Calu3 (cell line): ENCODE data around the gene NEUROD6. TPM values are rescaled to one million over a fixed set of nuclear protein-coding genes. Genes with fewer than 3 reads are reported as not detected.

Source experiments
- BruUV-seq: library from RNA; stranded (reverse); fragments of 400-500 nt; replicated peaks from 2 replicates; lab custom pipeline; 2021; lab: Mats Ljungman, UMichigan
- CTCF ChIA-PET: fragments of 300-600 bp; sonication (Branson Sonifier 250); formaldehyde crosslinking; loops from one replicate; lab custom pipeline; 2022; ENCODE audit warnings: antibody characterized with exemption; lab: Charles Lee
- DNase-seq: peaks from one replicate; pipeline ENCODE4 v3.0.0; 2022
- H3K27ac Mint-ChIP-seq: one replicate; pipeline ENCODE4 v1.8.0; 2022; ENCODE audit warnings: mixed read lengths; ENCODE audit not compliant: unreplicated experiment
- H3K27me3 Mint-ChIP-seq: one replicate; pipeline ENCODE4 v1.8.0; 2022; ENCODE audit warnings: mixed read lengths; ENCODE audit not compliant: unreplicated experiment
- H3K36me3 Mint-ChIP-seq: one replicate; pipeline ENCODE4 v1.8.0; 2022; ENCODE audit warnings: mild to moderate bottlenecking, moderate library complexity, mixed read lengths; ENCODE audit not compliant: insufficient read depth, unreplicated experiment
- H3K4me1 Mint-ChIP-seq: one replicate; pipeline ENCODE4 v1.8.0; 2022; ENCODE audit warnings: mild to moderate bottlenecking, low read depth, mixed read lengths; ENCODE audit not compliant: unreplicated experiment
- H3K4me3 Mint-ChIP-seq: one replicate; pipeline ENCODE4 v1.8.0; 2022; ENCODE audit warnings: mild to moderate bottlenecking, low read depth, moderate library complexity, mixed read lengths; ENCODE audit not compliant: unreplicated experiment
- H3K9me3 Mint-ChIP-seq: one replicate; pipeline ENCODE4 v1.8.0; 2022; ENCODE audit warnings: low read depth, mixed read lengths; ENCODE audit not compliant: unreplicated experiment
- intact Hi-C: fragments of 100-400 bp; cut with micrococcal nuclease; formaldehyde crosslinking; loops from one replicate; pipeline ENCODE4 v1.10.0; 2022; ENCODE audit not compliant: unreplicated experiment
- total RNA-seq: library from RNA; stranded (reverse); gene quantifications from 2 replicates; pipeline ENCODE4 v1.2.3, GENCODE V29; 2022
- TF ChIP-seq, protein P1 (sequence below): fragments of 200-600 bp; IDR thresholded peaks from one replicate; pipeline ENCODE4 v1.8.0; 2022; ENCODE audit warnings: antibody characterized with exemption; ENCODE audit not compliant: unreplicated experiment

Gene NEUROD6
- total RNA-seq, 1 experiment from 2014 or later, result not detected

DNA sequence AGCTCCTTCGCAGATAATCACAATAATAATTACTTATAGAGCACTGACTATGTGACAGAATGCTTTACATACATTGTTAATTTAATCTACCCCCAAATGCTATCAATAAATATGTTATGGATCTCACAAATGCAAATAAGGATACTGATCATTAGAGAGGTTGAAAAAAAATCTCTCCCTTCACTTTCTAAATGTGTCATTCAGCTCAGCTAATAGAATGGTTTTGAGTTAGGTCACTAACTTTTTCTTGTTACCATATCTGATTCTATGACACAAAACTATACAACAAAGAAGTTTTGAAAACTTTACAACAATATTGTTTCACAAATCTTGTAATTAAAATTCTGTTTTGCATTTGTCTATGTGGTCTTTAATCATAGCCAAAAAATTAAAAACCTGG, 17.4 kb downstream of the NEUROD6 start:
- no TSS peak for BruUV-seq
- intact Hi-C loops, result no loop called here

DNA sequence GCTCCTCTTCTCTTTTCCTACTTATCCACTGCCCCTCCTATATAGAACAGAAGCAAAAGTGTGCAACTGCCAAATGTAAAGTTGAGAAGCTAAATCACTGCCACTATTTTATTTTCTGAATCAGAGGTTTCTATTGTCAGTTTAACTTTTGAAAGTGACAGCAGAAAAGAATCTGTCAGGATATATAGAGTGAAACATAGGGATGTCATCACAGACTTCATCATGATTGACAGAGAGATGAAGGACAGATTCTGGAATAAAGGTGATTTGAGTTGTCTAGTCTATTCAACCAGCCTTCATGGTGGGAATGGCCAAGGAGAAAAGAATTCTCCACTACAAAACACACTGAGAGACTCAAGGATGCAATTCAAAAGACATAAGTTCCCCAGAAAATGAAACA, 19.9 kb downstream of the NEUROD6 start:
- no TSS peak for BruUV-seq
- H3K27ac Mint-ChIP-seq, result no peak overlapping the region

More for the DNA sequence above, 17.4 kb downstream of the NEUROD6 start:
- peaks cover 65% of the 10 kb centered on the region for H3K27me3 Mint-ChIP-seq
- H3K36me3 Mint-ChIP-seq, result no peaks in the 10 kb centered on the region
- no peaks in the 10 kb centered on the region for H3K4me1 Mint-ChIP-seq
- H3K27ac Mint-ChIP-seq, result no peak overlapping the region
- no peak for DNase-seq
- TF ChIP-seq, protein P1, sequence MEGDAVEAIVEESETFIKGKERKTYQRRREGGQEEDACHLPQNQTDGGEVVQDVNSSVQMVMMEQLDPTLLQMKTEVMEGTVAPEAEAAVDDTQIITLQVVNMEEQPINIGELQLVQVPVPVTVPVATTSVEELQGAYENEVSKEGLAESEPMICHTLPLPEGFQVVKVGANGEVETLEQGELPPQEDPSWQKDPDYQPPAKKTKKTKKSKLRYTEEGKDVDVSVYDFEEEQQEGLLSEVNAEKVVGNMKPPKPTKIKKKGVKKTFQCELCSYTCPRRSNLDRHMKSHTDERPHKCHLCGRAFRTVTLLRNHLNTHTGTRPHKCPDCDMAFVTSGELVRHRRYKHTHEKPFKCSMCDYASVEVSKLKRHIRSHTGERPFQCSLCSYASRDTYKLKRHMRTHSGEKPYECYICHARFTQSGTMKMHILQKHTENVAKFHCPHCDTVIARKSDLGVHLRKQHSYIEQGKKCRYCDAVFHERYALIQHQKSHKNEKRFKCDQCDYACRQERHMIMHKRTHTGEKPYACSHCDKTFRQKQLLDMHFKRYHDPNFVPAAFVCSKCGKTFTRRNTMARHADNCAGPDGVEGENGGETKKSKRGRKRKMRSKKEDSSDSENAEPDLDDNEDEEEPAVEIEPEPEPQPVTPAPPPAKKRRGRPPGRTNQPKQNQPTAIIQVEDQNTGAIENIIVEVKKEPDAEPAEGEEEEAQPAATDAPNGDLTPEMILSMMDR, result no peak
- CTCF ChIA-PET, result no interaction called here
- no peaks in the 10 kb centered on the region for H3K9me3 Mint-ChIP-seq
- no peak overlapping the region for H3K4me3 Mint-ChIP-seq

DNA sequence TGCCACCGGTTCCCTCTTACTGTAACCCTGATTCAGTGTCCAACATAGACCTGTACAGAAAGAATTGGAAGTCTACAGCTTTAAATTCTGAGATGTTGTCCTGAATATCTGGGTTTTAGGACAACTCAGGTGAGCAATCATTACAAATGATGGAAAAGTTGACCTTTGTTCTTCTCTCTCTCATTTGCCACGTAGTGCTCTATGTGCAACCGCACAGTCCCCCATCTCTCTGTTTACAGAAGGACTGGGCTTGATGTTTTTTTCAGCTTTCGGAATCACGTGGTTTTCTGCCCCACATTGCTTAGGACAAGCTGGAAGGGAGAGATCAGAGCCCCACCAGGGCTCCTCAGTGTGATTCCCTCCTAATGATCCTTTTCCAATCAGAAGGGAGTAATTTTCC, 22.2 kb downstream of the NEUROD6 start:
- DNase-seq, result no peak
- BruUV-seq, result no TSS peak
- Mint-ChIP-seq H3K4me3 (no peak overlapping the region), H3K4me1 (no peaks in the 10 kb centered on the region), H3K36me3 (no peaks in the 10 kb centered on the region), H3K27ac (no peak overlapping the region), H3K27me3 (peaks cover 97% of the 10 kb centered on the region), H3K9me3 (no peaks in the 10 kb centered on the region)
- TF ChIP-seq, protein P1, result no peak
- intact Hi-C loops, result no loop called here
- CTCF ChIA-PET, result interaction anchor here (0.6 kb wide), 1 partner anchor 38 kb away, joined by 5 read pairs; no protein-coding TSS in a partner anchor

More for the DNA sequence above, 19.9 kb downstream of the NEUROD6 start:
- TF ChIP-seq, protein P1, result no peak
- H3K4me1 Mint-ChIP-seq, result no peaks in the 10 kb centered on the region
- H3K9me3 Mint-ChIP-seq, result no peaks in the 10 kb centered on the region
- peaks cover 86% of the 10 kb centered on the region for H3K27me3 Mint-ChIP-seq
- no peak for DNase-seq
- H3K36me3 Mint-ChIP-seq, result no peaks in the 10 kb centered on the region
- intact Hi-C loops, result no loop called here
- no peak overlapping the region for H3K4me3 Mint-ChIP-seq
- CTCF ChIA-PET, result no interaction called here

DNA sequence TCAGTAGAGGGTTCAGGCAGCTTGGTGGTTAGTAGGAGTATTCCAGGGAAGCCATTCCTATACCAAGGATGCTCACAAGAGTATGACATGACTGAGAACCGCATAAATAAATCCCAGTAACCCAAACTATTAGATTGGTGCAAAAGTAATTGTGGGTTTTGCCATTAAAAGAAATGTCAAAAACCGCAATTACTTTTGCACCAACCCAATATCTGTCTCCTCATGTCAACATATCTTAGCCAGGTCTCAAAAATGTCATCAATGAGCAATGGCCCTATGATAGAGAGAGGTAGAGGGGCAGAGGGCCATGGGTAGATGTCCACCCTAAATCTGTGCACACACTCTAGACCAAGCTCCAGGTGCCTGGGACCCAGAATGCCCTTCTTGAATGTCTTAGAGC, 23.6 kb downstream of the NEUROD6 start:
- TF ChIP-seq, protein P1, result no peak
- no peaks in the 10 kb centered on the region for H3K9me3 Mint-ChIP-seq
- CTCF ChIA-PET, result interaction anchor here (0.7 kb wide), 1 partner anchor 215 kb away, joined by 6 read pairs; no protein-coding TSS in a partner anchor
- peaks cover 97% of the 10 kb centered on the region for H3K27me3 Mint-ChIP-seq
- no peaks in the 10 kb centered on the region for H3K36me3 Mint-ChIP-seq
- no peak overlapping the region for H3K4me3 Mint-ChIP-seq
- no peak for DNase-seq
- no peaks in the 10 kb centered on the region for H3K4me1 Mint-ChIP-seq
- no TSS peak for BruUV-seq
- intact Hi-C loops, result no loop called here
- no peak overlapping the region for H3K27ac Mint-ChIP-seq
